Tibial nerve (tissue), 4 donors: ENCODE data around the gene NDUFB7.

Experiments
- CTCF ChIP-seq, 5 experiments: fragments of 200-600 bp in 3 of 5; fragments of 450-650 bp in 2 of 5; sonication (generic) in 3 of 5; IDR thresholded peaks; one replicate each; pipeline ENCODE4 v1.5.1; 2016 to 2019; ENCODE audit warnings: antibody characterized with exemption in 5 of 5, mild to moderate bottlenecking in 3 of 5, moderate library complexity in 2 of 5
- EP300 ChIP-seq, 2 donors: sonication (generic); formaldehyde crosslinking; IDR thresholded peaks; one replicate each; pipeline ENCODE4 v1.6.1; 2017; ENCODE audit warnings: antibody characterized with exemption in 2 of 2, mild to moderate bottlenecking in 1 of 2
- POLR2A ChIP-seq, 2 donors: fragments of 450-650 bp; IDR thresholded peaks; one replicate each; pipeline ENCODE4 v1.6.1; 2017; ENCODE audit warnings: antibody characterized with exemption in 2 of 2, mild to moderate bottlenecking in 2 of 2, moderate library complexity in 2 of 2

- TF ChIP-seq CTCF (IDR thresholded peaks at IDR 0.05) = no peak
- TF ChIP-seq EP300 (IDR thresholded peaks at IDR 0.05) = no peak
- no peak for TF ChIP-seq POLR2A (IDR thresholded peaks at IDR 0.05)
Measured at GRCh38 chr19:14616407-14616806, 44.5 kb upstream of the NDUFB7 start.
